ENCODE results near the gene GALNT2. TPM values are rescaled to one million over a fixed set of nuclear protein-coding genes. Genes with fewer than 3 reads are reported as not detected.

GALNT2 gene
- total RNA-seq, 1 donor from 2014 or later, result 49.8 TPM

DNA sequence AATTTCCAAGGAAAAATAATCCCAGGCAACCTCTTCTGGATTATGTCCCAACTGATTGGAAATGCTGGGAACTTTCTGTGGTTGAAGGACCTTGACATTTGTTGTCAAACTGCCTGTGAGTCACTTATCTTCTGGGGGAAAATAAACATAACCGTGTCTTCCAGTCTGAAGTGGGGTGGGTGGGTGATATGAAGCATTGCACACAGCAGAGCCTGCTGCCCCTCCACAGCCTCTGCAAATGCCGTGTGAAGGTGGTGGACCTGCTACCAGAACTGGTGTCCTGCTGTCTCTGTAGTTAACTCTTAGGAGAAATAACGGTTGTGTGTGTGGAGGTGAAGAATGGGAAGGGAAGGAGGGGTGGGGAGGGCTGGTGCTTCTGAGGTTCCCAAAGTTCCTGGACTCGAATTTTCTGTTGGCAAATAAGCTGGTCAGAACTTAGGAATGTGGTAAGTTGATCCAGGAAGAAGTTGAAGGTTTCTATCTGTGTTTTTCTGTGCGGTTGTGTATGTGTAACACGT is 23.2 kb downstream of the GALNT2 start:
- peak in 1 of 2 donors; percentile 54 for DNase-seq (ENCODE audit: low read depth in 2 of 2)

DNA sequence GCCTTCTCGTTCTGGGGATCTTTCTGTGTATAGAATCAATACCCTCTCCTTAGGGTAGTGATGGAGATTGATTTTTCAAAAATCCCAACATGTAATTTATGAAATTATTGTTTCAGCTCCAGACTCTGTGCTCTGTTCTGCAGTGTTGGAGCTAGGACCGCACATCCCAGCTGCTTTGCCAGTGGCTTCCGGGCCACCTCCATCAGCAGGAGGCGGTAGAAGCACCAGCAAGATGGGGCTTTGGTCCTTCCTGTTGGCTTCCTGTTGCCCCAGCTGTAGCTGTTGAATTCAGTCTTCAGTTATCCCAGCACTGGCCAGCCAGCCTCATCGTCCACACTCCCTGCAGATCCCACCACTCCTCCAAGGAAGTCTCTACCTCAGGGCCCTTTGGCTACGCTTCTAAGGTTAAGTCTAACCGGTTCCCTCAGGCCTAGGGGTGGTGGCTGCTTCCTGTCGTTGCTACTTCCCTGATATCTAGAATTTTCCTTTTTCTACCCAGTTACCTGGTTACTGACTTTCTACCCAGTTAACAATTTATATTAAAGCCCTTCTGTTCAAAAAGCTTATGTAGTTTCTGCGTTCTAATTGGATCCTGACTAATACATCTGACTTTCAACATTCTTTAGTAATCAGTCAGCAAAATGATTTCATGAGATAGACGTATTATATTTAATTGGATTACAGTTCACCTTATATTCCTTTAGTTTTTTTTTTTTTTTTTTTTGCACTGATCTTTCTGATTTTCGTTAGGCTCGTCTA is 24.6 kb downstream of the GALNT2 start:
- DNase-seq (ENCODE audit: low read depth in 2 of 2), result no peak

- no peak for DNase-seq (ENCODE audit: low read depth in 2 of 2)
Measured at GRCh38 chr1:230094746-230095145, 27.7 kb downstream of the GALNT2 start.

DNA sequence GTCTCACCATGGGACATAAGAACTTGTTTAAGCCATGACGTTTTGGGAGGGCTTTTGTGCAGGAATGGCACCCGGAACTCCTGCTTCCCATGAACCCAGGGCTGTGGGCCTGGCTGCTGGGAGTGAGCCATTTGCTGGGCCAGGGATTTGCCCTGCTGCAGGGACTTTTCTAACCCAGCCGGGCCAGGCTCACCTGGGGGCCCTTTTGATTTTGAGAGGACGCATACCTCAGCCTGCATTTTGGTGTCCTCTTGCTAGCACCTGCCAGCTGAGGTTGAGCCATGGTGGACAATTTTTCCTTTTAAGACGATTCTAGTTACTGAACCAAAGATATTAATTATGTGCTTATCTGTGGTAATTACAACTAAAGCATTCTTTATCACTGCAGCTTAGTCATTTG is 28.9 kb downstream of the GALNT2 start:
- DNase-seq (ENCODE audit: low read depth in 2 of 2), result no peak

DNA sequence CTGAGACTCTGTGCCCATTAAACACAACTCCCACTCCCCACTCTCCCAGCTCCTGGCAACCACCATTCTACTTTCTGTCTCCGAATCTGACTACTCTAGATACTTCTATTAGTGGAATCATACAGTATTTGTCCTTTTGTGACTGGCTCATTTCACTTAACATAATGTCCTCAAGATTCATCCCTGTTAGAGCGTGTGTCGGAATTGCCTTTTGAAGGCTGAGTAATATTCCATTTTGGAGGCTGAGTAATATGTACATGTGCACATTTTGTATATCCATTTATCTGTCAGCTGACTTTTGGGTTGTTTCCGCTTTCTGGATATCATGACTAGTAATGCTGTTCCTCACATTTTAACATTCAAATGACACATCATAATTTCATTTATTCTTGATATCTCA is 30.3 kb downstream of the GALNT2 start:
- no peak for DNase-seq (ENCODE audit: low read depth in 2 of 2)

DNA sequence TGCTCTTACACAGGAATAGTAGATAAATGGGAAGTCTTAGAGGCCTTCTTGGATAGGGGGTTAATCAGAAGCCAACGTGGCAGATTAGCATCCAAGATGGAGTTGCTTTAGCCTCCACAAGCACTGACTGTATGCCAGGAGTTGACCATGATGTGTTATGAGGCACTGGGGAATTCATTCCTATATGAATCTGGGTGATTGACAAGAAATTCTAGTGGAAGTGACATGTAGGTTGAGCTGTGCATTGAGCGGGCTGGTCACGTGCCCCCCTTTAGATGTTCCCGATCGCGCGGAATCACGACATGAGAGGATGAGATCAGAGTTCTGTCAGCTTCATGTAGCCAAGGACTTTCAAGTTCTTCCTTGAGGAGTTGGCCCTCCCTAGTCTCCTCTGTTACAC is 31.7 kb downstream of the GALNT2 start:
- DNase-seq (ENCODE audit: low read depth in 2 of 2), result no peak

DNA sequence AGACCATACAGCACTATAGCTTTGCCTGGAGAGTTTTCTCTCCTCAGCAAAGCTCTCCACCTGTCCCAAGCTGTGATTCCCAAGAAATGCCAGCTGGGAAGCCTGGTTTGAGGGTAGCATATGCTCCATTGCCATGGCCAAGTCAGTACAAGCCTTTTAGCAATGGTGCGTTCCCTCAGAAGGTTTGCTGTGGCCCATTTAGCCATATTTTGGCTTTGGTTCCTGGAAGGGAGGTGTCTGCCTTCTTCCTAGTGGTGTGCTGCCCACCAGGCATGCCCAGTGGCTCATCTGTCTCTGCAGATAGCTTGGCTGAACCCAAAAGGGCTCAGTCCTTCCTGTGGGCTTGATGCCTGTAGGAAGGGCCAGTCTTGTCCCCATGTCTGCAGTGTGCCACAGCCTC is 32.4 kb downstream of the GALNT2 start:
- no peak for DNase-seq (ENCODE audit: low read depth in 2 of 2)

DNA sequence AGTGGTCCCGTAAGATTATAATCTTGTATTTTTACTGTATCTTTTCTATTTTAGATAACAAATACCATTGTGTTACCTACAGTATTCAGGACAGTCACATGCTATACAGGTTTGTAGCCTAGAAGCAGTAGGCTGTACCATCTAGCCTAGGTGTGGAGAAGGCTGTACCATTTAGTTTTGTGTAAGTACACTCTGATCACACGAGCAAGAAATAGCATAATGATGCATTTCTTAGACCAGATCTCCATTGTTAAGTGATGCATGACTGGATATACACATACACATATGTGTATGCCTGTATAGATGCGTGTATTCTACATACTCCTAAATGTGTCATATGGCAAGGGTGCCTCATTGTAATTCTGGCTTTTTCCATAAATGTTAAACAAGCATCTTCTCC is 33.9 kb downstream of the GALNT2 start:
- DNase-seq (ENCODE audit: low read depth in 2 of 2), result no peak

DNA sequence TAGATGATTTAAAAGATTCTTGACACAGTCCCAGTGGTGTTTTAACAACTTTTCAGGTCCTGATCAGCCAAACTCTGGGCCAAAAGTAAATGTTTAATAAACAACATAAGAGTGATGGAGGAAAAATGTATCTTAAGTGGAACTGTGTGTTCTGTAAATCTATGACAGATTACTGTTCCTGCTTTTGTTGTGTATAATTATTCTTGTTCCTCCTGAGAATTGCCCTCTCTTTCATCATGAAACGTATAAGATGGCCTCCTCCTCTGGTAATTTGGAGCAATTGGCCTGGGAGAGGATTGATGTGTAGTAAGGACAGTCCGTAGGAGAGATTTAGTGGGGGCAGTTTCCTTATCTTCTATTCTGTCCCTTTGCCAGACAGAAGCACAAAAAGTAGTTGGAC is 34.5 kb downstream of the GALNT2 start:
- DNase-seq (ENCODE audit: low read depth in 2 of 2), result no peak

- no peak for DNase-seq (ENCODE audit: low read depth in 2 of 2)
Measured at GRCh38 chr1:230102046-230102445, 35.0 kb downstream of the GALNT2 start.

- DNase-seq (ENCODE audit: low read depth in 2 of 2), result no peak
Measured at GRCh38 chr1:230102472-230102871, 35.4 kb downstream of the GALNT2 start.

DNA sequence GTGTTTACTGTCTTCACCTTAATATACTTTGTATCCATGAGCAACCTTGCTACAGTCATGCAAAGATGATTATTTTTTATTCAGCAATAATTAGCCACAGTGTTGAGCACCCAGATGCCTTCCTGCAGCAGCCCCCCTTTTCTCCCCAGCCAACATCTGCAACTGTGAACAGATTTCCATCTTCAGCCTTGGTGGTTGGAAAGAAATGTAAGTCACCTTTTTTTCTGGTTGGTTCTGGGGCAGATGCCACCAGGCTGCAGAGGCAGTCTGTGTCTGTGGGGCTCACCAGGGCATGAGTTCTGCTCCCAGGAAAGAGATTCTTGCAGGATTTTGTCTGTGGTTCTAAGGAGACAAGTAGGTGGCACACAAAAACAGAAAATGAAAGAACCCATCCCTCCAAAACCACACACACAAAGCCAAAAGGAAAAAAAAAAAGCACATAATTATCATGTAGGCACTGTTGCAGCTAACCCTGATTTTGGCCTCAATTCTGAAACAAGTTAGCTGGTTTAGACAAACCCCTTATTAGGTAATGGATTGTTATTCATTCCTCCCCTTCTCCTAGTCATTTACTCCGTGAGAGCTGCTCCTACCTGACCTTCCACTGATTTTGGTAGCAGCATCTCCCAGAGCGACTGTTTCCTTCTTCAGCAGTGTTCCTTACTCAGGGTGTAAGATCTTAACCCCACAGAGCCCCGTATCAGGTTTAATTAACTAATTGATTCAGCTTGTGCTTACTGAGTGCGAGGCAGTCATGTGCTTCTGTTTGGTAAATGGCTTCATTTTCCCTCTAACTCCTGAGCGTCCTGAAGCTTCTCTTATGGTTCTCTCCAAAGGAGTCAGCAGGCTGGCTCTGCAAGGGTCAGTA is 36.5 kb downstream of the GALNT2 start:
- DNase-seq (ENCODE audit: low read depth in 2 of 2), result no peak

GRCh38 chr1:230104395-230105244 is 37.6 kb downstream of the GALNT2 start:
- peak; percentile 95 to 96 for DNase-seq (ENCODE audit: low read depth in 2 of 2)

DNA sequence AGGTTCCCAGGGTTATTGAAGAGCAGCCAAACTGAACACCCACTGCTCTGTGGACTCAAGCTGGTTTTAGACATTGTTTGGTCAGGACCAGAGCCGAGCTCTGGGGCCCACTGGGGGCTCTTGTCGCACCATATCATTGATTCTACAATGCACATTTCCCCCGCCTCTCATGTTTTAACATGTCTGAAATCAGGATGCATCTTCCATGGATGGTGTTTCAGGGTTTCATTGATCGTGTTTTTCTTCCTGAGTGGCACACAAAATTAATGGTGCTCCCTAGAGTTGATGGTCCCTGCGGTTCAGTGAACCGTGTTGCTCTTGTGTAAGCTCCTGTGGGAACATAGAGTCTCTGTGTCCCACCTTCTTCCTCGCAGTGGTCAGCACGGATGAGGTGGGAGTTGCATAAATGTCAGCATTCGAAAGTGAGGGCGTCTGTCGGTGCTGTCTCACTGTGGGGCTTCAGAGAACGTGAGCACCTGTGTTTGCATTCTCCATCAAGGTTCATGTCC is 38.3 kb downstream of the GALNT2 start:
- no peak for DNase-seq (ENCODE audit: low read depth in 2 of 2)

DNA sequence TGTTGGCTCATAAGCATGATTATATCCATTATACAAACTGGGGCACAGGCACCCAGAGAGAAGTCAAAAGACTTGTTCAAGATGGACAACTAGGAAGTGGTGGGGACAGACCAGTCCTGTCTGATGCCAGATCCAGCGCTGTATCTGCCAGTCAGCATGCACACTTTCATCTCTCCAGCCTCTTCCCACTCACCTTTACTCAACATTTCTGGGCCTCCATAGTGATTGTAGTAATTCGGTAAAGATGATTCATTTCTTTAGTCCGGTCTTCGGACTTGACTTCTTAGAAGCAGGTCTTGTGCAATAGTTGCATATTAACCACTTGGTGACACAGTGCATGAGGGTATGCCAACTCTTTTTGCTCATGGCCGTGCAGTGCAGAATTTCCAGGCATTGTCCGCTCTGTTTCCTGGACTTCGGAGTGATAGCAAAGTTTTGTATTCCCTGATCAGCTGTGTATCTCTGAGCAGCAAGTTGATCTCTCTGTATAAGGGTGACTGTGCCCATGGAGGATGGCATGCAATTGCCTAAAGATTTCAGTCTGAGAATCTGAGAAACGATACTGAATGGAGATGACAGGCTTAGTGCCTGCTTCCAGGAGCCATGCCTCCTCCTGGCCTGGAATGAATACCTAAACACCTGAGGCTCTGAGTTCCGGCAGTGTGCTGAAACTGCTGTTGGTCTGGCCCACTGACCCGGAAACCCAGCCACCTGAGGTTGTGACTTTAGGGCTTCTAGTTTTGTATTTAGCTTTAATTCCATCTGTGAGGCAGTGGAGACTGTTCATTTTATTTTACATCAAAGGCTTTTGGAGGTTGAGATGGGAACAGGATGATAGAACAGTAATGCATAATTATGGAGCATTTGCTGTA is 39.0 kb downstream of the GALNT2 start:
- peak; percentile 68 to 79 for DNase-seq (ENCODE audit: low read depth in 2 of 2)

DNA sequence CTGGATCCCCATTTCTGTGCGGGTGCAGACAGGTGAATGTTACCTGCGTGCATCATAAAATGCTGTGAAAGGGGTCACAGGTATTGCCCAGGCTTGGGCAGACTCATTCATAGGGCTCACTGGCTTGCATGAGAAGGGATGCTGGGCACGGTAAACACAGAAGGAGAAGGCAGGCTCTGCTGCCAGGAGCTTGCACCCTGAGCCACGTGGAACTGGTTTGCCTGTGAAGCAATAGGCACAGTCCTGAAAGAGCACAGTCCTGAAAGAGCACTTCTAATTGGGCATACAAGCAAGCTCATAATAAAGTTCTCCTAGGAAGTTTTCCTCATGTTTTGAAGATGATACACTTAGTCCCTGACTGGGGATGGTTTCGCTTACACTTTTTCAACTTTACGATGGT is 40.9 kb downstream of the GALNT2 start:
- no peak for DNase-seq (ENCODE audit: low read depth in 2 of 2)

- DNase-seq (ENCODE audit: low read depth in 2 of 2), result no peak
Measured at GRCh38 chr1:230108580-230108979, 41.5 kb downstream of the GALNT2 start.

- DNase-seq (ENCODE audit: low read depth in 2 of 2), result no peak
Measured at GRCh38 chr1:230109066-230109465, 42.0 kb downstream of the GALNT2 start.

DNA sequence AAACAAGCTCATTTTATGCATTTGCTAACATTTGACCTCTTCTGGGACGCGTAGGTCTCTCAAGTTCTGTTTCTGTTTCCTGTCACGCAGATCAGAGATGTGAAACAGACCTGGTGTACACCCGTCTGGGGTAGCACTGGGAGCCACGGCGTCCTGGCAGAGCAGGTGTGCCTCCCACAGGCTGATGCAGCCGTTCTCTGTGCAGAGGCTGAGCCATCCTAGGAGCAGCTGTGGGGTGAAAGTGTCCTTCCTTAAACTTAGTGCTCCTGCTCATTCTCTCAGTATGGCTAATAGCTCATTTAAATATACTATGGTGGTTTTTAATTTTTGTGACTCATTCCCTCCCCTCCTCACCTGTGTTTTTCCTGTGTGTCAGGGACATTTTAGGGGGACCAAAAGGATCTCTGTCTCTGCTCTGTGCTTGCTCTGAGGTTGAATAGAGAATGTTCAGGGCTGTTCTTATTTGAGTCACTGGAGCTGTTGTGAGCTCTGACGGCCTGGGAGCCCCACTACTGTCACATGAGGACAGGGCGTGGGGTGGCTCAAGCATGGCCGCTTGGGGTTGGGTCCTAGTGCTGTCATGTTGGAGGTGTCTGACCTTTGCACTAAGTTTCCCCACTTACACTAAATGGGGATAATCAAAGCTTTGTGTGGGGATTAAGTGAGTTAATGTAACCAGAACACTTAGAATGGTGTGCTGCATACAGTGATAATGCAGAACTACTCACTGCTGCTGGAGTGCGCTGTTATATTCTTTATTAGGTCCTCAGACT is 43.0 kb downstream of the GALNT2 start:
- no peak for DNase-seq (ENCODE audit: low read depth in 2 of 2)

DNA sequence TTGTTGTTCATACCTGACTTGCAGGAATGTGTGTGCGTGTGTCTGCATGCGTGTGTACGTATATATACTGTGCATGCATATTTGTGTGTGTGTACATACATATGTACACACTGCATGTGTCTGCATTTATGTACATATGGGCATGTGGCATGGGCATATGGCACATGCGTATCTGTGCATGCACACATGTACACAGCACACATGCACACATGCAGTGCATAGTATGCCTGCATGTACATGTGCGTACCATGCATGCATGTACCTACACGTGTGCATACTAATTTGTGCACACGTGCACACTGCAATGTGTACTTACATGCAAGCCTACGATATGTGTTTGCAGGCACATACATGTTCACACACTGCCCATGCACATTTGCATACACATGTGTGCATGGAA is 43.9 kb downstream of the GALNT2 start:
- no peak for DNase-seq (ENCODE audit: low read depth in 2 of 2)
